HG03378 (cell line): ENCODE measurements around the gene PFN4.
"Not testable (repeated sequence)": the region's sequence is repeated elsewhere in the genome, so short reads cannot be mapped to it uniquely, and the experiment has no call there.

Experiments used
- ATAC-seq: cut with Tn5 transposase; IDR thresholded peaks from one replicate; pipeline ENCODE4 v1.9.1; 2021; ENCODE audit warnings: mild to moderate bottlenecking, moderate library complexity; ENCODE audit not compliant: unreplicated experiment

Gene PFN4, protein sequence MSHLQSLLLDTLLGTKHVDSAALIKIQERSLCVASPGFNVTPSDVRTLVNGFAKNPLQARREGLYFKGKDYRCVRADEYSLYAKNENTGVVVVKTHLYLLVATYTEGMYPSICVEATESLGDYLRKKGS

DNA sequence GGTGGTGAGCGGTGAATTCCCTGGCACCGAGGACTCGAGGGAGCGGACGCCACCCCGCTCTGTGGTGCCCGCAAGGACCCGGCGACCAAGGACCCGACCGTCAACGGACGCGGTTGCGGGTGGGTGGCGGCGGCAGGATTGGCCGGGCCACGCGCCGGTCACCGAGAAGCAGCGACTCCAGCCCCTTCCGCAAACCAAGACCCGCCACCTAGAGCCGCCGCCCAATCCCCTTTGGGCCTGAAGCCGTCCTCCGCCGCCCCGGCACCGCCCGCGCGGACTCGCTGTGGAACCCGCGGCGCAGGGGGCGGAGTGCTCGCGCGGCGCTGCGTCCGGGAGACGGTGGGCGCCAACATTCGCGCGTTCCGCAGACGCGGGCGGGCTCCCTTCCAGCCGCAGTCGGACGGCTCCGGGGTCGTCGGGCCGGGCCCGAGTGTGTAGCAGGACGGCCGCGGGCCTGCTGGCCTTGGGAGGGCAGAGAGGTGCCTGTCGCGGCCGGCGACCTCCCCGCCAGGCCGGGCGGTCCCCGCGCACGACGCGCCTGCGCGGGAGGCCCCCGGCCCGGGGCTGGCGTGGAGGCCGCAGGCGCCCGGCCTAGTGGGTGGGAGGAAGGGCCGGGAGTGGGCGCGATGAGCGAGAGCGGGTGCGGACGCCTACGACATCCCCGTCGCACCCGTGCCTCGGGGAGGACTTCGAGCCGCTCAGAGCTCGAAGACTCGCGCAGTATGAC, at the start of gene PFN4, which contains the start of gene FAM228B:
PFN4 (minus strand) TSS at position 140 of the 727 bp plus-strand sequence. CDS start 799 bp downstream, outside the sequence.
FAM228B (plus strand) TSS at position 275 of the 727 bp plus-strand sequence. CDS start 893 bp downstream, outside the sequence.
- ATAC-seq, result peak; percentile 76

DNA sequence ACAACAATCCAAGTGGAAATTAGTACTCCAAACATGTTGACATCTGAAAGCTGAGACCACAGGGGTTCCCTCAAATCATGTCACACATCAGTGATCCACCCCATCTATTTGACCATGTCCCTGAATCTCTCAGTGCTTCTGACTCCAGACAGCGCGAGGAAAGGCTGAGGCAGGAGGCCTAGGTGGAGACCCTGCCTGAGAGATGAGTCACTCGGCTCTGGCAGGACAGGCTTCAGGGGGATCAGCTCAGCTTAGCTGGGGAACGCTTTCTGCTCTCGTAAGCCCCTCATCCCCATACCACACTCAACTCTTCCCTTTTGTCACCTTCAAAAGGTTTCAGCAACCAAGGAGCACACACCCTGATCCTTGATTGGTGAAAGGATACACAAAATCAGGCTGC, 45.9 kb upstream of the PFN4 start:
- ATAC-seq, result no peak

DNA sequence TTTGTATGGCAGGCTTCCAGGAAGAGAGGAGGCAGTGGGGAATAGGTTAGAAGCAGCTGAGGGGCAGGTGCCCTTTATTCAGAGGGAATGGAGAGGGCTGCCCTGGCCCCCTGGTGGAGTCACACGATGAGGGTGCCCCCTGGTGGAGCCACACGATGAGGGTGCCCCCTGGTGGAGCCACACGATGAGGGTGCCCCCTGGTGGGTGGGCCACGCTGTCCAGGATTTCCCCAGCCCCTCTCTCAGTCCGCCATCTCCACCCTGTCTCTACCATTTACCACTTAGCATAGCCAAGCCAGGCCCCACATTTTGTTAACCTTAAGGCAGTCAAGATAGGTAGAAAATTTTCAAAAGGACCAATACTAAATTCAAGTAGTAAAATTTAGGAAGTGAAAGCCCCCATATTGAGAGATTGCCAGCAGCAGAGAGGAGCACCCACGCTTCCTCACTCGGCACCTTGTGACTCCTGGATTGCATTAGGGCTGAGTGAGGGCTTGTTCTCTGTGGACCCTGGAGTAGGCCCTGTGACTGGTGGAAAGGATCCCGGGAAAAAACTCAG, 41.4 kb upstream of the PFN4 start:
- peak; percentile 74 for ATAC-seq

DNA sequence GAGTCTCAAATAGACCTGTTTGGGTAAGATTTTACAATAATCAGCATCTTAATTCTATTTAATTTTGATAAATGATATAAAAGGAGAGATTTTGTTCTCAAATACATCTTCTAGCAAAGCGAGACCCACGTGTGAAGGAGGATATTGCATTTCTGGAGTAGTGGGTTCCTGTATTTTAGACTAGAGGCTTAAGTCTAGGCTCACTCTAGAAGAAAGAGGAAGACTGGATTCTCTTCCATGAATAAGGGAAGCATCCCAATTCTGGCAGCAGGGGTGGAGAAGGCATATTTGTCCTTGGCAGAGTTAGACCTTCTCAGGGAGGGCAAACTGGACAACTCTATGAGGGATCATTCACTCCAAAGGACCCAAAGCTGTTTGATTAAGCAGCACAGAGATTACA, 40.5 kb upstream of the PFN4 start:
- ATAC-seq, result no peak

DNA sequence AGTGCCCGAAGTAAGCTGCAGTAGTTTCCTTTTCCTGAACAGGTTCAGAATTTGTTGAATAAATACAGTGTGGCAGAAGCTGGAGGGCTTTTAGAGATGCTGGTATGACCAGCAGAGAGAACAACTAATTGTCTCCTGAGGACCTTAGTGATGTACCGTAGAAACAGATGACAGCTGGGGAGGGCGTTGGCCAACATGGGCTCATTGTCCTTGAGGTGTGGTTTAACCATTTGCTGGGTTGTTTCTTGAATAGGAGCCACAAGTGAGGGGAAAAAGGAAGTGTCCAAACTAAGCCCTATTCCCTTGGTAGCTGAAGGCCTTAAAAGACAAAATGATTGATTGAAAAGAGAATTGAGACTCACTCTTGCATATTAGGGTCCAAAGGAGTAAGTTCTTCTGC, 40.1 kb upstream of the PFN4 start:
- no peak for ATAC-seq

DNA sequence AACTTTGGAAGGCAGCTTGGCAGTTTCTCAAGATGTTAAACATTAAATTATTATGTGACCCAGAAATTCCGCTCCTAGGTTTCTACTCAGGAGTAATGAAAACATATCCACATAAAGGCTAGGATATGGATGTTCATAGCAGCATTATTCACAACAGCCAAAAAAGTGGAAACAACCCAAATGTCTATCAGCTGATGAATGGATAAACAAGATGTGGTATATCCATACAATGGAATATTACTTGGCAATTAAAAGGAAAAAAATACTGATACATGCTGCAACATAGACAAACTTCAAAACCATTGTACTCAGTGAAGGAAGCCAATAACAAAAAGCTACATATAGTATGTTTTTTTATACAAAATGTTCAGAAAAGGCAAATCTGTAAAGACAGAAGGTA, 39.4 kb upstream of the PFN4 start:
- ATAC-seq, result no peak

DNA sequence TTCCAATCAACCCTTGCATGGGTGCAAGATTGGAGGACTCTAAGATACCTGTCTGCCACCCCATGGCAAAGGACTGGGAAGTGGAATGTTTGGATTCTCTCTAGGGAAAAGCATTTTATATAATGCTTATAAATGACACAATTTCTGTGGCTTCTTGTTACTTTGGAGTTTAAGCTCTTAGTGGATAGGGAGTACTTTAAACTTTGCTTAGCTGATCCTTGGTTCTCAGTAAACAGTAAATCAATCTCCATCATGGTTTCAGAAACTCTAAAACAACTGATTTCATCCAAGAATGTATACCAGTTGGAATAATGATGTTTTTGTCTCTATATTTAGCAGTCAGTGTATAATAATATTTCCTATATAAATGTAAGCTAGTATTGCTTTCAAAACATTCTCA, 37.6 kb upstream of the PFN4 start:
- ATAC-seq, result no peak

DNA sequence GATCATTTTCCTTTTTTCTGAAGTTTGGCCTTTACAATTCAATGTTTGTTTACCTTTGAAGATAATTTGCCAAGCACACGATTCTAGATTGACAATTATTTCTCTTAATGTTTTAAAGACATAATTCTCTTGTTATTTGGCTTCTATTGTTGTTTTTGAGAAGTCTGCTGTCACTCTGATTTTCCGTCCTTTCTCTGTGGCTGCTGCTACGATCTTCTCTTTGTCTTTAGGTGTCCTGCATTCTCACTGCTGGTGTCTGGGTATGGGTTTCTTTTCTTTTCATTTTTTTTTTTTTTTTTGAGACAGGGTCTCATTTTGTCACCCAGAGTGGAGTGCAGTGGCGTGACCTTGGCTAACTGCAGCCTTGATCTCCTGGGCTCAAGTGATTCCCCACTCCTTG, 36.6 kb upstream of the PFN4 start:
- ATAC-seq, result no peak

DNA sequence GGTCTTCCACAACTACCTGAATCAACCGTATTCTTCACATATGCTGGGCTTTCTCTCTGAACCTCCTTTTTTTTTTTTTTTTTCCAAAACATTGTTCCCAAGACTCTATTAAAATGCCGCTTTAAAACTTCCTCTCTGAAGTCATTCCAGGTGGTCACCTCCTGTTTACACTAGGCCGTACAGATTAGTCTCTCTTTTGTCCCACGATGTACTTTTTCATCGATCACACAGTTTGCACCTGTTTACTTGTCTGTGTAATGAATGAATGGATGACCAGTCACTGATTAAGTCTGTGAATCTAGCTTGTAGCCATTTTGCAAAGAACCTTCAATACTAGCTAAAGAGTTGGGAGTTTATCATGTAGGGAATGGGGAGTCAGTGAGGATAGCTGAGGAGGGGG, 35.0 kb upstream of the PFN4 start:
- ATAC-seq, result no peak

DNA sequence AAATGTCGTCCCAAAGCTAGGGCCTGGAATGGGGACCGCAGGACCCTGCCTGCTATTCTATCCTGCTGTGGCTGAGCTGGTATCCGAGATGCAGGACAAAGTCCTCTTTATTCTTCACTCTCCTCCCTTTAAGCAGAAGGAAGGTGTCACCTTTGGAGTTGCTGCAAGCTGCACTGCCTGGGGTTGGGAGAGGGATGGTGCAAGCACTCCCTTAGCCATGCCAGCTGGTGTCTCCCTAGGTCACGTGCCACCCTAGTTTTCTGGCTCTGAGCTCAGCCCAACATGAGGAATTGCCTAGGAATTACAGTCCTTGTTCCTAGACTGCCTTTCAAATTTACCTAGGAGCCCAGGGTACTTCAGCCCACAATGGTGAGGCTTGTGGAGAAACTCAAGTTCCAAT, 30.3 kb upstream of the PFN4 start:
- ATAC-seq, result no peak

DNA sequence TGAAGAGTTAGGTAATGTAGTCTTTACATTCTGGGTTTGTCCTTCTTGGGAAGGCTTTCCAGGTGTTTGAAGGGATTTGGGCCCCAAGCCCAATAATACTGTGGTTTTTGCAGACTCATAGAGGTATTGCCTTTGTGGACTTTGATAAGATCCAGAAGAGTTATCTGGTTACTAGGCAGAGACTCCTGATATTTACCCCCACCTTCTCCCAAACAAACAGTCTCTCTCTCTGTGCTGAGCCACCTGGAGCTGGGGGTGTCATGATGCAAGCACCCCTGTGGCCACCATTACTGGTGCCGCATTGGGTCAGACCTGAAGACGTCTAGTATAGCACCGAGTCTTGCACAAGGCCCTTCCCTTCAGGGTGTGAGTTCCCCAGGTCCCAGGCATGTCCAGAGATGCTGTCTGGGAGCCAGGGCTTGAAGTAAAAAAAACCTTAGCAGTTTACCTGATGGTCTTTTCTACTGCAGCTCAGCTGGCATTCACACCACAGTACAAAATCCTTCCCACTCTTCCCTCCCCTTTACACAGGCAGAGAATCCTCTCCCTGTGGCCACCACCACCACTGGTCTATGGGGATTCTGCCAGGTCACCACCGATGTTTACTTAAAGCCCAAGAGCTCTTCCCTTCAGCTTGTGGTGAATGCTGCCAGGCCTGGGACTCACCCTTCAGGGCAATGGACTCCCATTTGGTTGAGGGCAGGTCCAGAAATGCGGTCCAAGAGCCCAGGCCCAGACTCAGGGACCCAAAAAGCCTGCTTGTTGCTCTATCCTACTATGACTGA, 29.5 kb upstream of the PFN4 start:
- no peak for ATAC-seq

DNA sequence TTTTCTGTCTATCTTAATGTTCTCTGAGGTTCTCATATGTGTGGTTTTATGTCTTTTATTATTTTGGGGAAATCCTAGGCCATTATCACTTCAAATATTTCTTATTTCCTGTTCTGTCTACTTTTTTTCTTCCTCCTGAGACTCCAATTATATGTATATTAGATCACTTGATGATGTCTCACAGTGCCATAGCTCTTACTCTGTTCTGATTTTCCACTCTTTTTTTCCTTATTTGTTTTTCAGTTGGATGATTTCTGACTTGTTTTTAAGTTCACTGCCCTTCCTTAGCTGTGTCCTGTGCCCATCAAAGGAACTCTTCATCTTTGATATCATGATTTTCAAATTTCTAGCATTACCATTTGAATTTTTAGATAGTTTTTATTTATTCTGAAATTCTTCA, 24.2 kb upstream of the PFN4 start:
- no peak for ATAC-seq

DNA sequence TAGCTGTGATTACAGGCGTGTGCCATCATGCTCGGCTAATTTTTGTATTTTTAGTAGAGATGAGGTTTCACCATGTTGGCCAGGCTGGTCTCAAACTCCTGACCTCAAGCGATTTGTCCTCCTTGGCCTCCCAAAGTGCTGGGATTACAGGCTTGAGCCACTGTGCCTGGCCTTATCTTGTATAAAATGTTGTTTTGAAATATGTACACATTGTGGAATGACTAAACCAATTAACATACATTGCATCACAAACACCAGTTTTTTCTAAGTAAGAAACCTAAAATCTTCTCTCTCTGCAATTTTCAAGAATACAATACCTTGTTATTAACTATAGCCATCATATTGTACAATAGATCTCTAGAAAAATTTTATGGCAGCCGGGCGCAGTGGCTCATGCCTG, 17.2 kb upstream of the PFN4 start:
- not testable (repeated sequence) for ATAC-seq

DNA sequence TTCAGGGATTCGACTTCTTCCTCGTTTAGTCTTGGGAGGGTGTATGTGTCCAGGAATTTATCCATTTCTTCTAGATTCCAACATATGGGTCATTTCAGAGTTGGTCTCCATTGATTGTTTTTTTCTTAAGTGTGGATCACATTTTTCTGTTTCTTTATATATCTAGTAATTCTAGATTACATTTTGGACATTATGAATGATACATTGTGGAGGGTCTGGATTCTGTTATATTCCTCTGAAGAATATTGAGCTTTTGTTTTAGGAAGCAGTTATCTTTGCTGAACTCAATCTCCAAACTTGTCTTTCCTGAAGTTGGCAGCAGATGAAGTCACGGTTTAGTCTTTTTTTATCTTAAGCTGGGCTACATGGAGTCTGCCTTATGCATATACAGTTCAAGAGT, 9.4 kb upstream of the PFN4 start:
- no peak for ATAC-seq

DNA sequence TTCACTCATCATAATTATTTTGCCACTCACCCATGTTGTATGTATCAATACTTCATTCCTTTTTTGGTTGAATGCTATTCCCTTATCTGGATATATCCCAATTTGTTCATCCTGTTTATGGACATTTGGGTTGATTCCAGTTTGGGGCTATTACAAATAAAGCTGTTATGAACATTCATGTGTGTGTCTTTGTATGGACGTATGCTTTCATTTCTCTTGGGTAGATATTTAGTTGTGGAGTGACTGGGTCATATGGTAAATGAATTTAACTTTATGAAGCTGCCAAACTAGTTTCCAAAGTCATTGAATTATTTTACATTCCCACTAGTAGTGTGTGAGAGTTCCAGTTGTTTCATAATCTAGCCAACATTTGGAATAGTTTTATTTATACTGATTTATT, 2.8 kb upstream of the PFN4 start:
- no peak for ATAC-seq

DNA sequence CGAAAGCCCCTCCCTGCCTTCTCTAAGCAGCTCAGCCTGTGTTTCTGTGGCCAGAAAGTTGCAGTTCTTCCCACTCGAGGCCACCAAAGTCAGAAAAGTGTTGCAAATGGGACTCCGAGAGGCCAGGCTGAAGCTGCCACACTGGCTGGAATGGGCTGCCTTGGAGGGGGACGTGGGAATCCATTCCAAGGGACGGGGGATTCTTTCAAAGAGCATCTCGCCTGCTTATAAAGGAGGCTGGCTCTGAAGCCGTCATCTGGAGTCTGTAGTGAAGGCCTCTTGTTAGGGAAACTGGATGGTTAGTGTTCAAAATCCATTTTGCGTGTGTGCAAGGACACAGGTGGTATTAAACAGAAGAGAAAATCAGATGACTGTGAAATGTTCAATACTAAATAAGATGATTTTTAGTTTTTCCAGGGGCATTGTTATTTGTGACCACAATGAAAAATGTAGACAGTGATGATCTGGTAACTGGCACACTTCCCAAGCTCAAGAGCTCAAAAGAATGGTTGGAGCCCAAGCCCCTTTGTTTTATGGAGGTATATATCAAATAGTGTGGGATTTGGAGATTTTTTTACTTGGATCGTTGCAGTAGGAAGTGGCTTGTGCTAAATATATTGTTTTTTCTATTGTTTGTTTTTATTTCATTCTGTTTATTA, 917 bp upstream of the PFN4 start:
- ATAC-seq, result peak; percentile 5

DNA sequence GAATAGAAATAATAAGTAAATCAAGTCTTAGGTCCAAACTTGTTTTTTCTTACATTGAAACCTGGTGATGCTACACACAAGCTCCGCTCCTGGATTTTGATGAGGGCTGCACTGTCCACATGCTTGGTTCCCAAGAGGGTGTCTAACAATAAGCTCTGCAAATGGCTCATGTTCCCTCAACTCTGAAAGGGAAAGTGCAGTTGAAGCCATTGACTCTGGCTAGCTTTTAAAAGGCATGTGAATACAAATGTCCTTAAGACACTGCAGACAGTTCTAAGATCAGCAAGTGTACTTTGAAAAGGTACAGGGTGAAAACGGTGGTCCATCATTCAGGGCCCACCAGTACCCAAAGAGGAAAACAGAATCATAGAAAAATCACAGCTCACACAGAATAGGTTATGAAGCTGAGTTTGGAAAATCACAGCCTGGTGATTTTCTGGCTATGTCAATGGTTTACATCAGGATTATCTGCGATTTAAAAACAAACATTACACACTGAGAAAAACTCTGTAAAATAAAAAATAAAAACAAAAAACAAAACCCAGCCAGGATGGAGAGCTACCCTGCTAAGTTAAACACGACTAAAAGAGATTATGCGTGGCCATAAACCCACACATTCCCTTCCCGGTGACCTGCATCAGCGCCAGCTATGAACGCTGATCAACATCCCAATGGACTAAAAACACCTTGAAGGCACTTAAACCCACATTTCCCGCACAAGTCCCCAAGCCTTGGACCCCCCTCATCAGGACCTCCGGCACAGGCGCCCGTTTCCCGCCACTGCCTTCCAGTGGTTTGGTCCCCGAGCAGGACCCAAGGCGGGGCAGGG, 554 bp downstream of the PFN4 start:
- peak; percentile 1 for ATAC-seq

DNA sequence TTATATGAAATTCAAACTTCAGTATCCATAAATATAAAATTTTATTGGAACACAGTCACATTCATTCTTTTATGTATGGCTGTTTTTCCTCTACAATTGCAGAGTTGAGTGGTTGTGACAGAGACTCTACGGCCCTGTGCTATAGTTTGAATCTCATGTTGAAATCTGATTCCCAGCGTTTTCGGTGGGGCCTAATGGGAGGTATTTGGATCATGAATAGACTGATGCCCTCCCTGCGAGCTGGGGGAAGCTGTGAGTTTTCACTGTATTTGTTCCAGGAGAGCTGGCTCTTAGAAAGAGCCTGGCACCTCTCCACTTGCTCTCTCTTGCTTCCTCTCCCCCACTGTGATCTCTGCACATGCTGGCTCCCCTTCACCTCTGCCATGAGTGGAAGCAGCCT, 1.7 kb downstream of the PFN4 start:
- ATAC-seq, result no peak

DNA sequence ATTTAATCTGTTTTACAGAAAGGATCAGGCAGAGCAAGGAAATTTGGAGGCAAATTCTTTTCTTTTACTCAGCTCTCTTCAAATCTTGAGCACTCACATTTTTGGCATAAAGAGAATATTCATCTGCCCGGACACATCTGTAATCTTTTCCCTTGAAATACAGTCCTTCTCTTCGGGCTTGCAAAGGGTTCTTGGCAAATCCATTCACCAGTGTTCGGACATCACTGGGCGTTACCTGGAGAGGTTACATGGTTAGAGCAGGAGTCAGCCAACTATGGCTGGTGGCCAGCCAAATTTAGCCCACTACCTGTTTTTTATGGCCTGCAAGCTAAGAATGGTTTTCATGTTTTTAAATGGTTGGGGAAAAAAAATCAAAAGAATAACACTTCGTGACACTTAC, 2.1 kb downstream of the PFN4 start:
- ATAC-seq, result no peak

DNA sequence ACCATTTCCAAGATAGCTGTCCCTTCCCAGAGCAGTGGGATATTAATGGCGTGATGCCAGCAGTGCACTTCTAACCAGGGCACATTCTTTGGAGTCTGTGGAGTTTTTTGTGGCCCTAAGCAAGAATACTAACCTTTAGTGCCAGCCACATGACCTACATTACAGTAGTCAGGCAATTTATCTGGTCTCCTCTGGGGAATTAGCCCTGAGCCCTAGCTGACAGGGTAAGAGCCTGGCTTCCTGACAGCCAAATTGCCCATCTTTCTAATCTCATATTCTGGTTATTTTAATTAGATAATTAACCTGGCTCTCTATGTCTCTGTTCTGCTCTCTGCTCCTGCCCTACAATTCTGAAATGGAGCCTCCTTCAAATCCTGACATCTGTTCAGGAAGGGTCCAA, 5.2 kb downstream of the PFN4 start:
- ATAC-seq, result no peak
